Activated CD8-positive, alpha-beta T cell treated with anti-CD3 and anti-CD28 coated beads for 36 hours (primary cell): Measurements from ENCODE around the gene CASKIN1. TPM values are rescaled to one million over a fixed set of nuclear protein-coding genes. Genes with fewer than 3 reads are reported as not detected.

ENCODE experiments used
- ATAC-seq: fragments of 200-7000 bp; cut with Tn5 transposase; one replicate; pipeline ENCODE4 v1.10.0; 2021; ENCODE audit warnings: mild to moderate bottlenecking, moderate library complexity
- CTCF ChIA-PET: fragments of 350-600 bp; sonication (Branson Sonifier 250); formaldehyde crosslinking; loops from one replicate; lab custom pipeline; 2021; ENCODE audit warnings: antibody characterized with exemption; lab: Charles Lee
- POLR2A ChIA-PET: fragments of 350-600 bp; sonication (Branson Sonifier 250); formaldehyde crosslinking; loops from one replicate; lab custom pipeline; 2021; ENCODE audit warnings: antibody characterized with exemption; lab: Charles Lee
- DNase-seq: peaks from one replicate; pipeline ENCODE4 v3.0.0-alpha.2; 2020
- H3K27ac Mint-ChIP-seq: one replicate; pipeline ENCODE4 v1.8.0; 2021; ENCODE audit warnings: mild to moderate bottlenecking, mixed read lengths
- H3K27me3 Mint-ChIP-seq: one replicate; pipeline ENCODE4 v1.8.0; 2021; ENCODE audit warnings: mixed read lengths
- H3K36me3 Mint-ChIP-seq: one replicate; pipeline ENCODE4 v1.8.0; 2021; ENCODE audit warnings: low read depth, mixed read lengths
- H3K4me1 Mint-ChIP-seq: one replicate; pipeline ENCODE4 v1.8.0; 2021; ENCODE audit warnings: low read depth, mixed read lengths
- H3K4me3 Mint-ChIP-seq: one replicate; pipeline ENCODE4 v1.8.0; 2021; ENCODE audit warnings: mild to moderate bottlenecking, moderate library complexity, mixed read lengths
- H3K9me3 Mint-ChIP-seq: one replicate; pipeline ENCODE4 v1.8.0; 2021; ENCODE audit warnings: mixed read lengths
- intact Hi-C: fragments of 100-400 bp; cut with micrococcal nuclease; formaldehyde crosslinking; loops from one replicate; pipeline ENCODE4 v1.10.0; 2022
- total RNA-seq, 2 experiments: library from RNA; stranded (reverse); gene quantifications; one replicate each; pipeline ENCODE4 v1.2.3, GENCODE V29; 2021
- TF ChIP-seq, protein P1 (sequence below): fragments of 200-600 bp; IDR thresholded peaks from one replicate; pipeline ENCODE4 v1.8.0; 2022; ENCODE audit warnings: antibody characterized with exemption, mild to moderate bottlenecking

Gene CASKIN1
- total RNA-seq, 2 experiments from 2014 or later, result 4.4 to 7.2 TPM

- Mint-ChIP-seq H3K4me3 (peak overlapping the region; percentile 39), H3K36me3 (peaks cover 36% of the 10 kb centered on the region), H3K9me3 (no peaks in the 10 kb centered on the region), H3K27ac (no peak overlapping the region), H3K27me3 (no peaks in the 10 kb centered on the region), H3K4me1 (peaks cover 19% of the 10 kb centered on the region)
- ATAC-seq (no peak), DNase-seq (peak; percentile 19)
- ChIA-PET CTCF (interaction anchor here (1.4 to 4.2 kb wide), 2 partner anchors 10 to 146 kb away, joined by 4 to 23 read pairs; no protein-coding TSS in a partner anchor), POLR2A (interaction anchor here (0.6 to 3.6 kb wide), 3 partner anchors 54 to 185 kb away, joined by 3 to 12 read pairs (median 3); partner anchors contain the start of genes RPS2 and ZNF598)
- intact Hi-C loops, result no loop called here
- TF ChIP-seq, protein P1, sequence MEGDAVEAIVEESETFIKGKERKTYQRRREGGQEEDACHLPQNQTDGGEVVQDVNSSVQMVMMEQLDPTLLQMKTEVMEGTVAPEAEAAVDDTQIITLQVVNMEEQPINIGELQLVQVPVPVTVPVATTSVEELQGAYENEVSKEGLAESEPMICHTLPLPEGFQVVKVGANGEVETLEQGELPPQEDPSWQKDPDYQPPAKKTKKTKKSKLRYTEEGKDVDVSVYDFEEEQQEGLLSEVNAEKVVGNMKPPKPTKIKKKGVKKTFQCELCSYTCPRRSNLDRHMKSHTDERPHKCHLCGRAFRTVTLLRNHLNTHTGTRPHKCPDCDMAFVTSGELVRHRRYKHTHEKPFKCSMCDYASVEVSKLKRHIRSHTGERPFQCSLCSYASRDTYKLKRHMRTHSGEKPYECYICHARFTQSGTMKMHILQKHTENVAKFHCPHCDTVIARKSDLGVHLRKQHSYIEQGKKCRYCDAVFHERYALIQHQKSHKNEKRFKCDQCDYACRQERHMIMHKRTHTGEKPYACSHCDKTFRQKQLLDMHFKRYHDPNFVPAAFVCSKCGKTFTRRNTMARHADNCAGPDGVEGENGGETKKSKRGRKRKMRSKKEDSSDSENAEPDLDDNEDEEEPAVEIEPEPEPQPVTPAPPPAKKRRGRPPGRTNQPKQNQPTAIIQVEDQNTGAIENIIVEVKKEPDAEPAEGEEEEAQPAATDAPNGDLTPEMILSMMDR, result no peak
These were observed 46.6 kb downstream of the CASKIN1 start for GRCh38 chr16:2149630-2150417.

- TF ChIP-seq, protein P1, result peak; percentile 37
- H3K27me3 Mint-ChIP-seq, result no peaks in the 10 kb centered on the region
- ATAC-seq (peak; percentile 41), DNase-seq (peak; percentile 58)
- no peaks in the 10 kb centered on the region for H3K9me3 Mint-ChIP-seq
- CTCF ChIA-PET, result interaction anchor here (1.1 to 4.2 kb wide), 2 partner anchors 9 kb away, joined by 3 to 23 read pairs; no protein-coding TSS in a partner anchor
- H3K27ac Mint-ChIP-seq, result no peak overlapping the region
- H3K36me3 Mint-ChIP-seq, result peaks cover 27% of the 10 kb centered on the region
- peaks cover 19% of the 10 kb centered on the region for H3K4me1 Mint-ChIP-seq
- peak overlapping the region; percentile 39 for H3K4me3 Mint-ChIP-seq
- POLR2A ChIA-PET, result no interaction called here
- intact Hi-C loops, result no loop called here
These were observed 47.4 kb downstream of the CASKIN1 start for GRCh38 chr16:2148714-2149629.

DNA sequence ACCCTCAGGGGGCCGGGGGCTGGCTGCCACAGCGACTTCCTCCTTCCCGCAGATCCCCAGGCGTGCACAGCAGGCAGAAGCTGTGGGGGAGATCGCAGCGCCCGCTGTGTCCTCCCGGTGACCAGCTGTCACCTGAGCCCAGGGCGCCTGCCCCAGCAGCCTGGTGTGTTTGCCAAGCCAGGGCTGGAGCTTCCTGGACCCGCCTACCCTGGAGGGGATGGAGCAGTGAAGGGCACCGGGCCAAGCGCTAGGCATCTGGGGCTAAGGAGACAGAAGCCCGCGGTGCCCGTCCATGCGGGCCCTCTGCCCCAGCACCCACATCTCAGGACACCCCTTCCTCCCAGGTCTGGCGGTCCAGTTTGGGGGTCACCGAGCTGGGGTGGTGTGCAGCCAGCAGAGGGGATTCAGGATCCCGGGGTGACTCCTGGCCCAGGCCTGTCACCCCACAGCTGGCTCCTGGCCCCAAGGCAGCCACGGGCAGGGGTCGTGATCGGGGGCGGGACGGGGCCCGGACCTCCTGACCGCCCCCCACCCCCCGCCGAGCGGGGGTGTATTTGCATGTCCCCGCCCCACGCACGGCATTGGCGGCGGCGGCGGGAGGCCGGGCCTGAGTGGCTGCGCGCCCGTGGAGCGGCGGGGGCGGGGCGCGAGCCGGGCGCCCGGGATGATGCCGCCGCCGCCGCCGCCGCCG is 48.3 kb downstream of the CASKIN1 start, which contains the start of gene RAB26:
Gene RAB26 (plus strand): TSS at position 645 of the 691 bp plus-strand sequence. CDS start 159 bp downstream, outside the sequence.
- POLR2A ChIA-PET, result interaction anchor here (0.6 to 1.2 kb wide), 5 partner anchors 79 to 185 kb away, joined by 3 to 4 read pairs (median 3); partner anchors contain the start of genes RPS2 and TBL3
- CTCF ChIA-PET, result interaction anchor here (1.1 kb wide), 1 partner anchor 8 kb away, joined by 3 read pairs; no protein-coding TSS in a partner anchor
- Mint-ChIP-seq H3K4me3 (peak within 1 kb of the TSS; percentile 39), H3K9me3 (no peaks in the 10 kb centered on the region), H3K4me1 (peaks cover 16% of the 10 kb centered on the region), H3K27ac (no peak within 1 kb of the TSS), H3K27me3 (no peaks in the 10 kb centered on the region), H3K36me3 (peaks cover 19% of the 10 kb centered on the region)
- TF ChIP-seq, protein P1, result no peak
- intact Hi-C loops, result no loop called here
- ATAC-seq, result peak; percentile 42
- peak; percentile 42 for DNase-seq

DNA sequence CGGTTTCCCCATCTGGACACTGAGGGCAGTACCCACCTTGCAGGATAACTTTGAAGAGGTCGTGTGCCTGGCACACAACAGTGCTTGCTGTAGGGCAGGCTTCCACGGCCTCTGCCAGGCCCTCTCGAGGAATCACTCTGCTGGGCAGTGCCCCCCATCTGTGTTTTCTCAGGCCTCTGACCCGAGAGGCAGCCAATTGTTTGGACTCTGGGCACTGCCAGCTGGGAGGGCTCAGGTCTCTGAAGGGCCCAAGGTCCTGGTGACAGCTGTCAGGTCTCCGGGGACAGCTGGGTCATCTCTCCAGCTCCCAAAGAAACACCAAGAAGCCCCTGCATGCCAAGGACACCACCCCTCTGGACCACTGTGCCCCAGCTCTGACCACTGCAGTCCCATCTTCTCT is 49.0 kb downstream of the CASKIN1 start:
- H3K27me3 Mint-ChIP-seq, result no peaks in the 10 kb centered on the region
- H3K27ac Mint-ChIP-seq, result no peak overlapping the region
- TF ChIP-seq, protein P1, result no peak
- CTCF ChIA-PET, result interaction anchor here (0.7 kb wide), 1 partner anchor 138 kb away, joined by 3 read pairs; no protein-coding TSS in a partner anchor
- H3K36me3 Mint-ChIP-seq, result peaks cover 12% of the 10 kb centered on the region
- no peak for DNase-seq
- peaks cover 16% of the 10 kb centered on the region for H3K4me1 Mint-ChIP-seq
- no peak overlapping the region for H3K4me3 Mint-ChIP-seq
- ATAC-seq, result no peak
- intact Hi-C loops, result no loop called here
- POLR2A ChIA-PET, result interaction anchor here (0.6 to 5.1 kb wide), 8 partner anchors 6 to 184 kb away, joined by 3 to 63 read pairs (median 3); partner anchors contain the start of genes RPS2, TBL3 and TRAF7
- H3K9me3 Mint-ChIP-seq, result no peaks in the 10 kb centered on the region
